ENCODE results near the gene CLMN.

- TF ChIP-seq, protein P1, sequence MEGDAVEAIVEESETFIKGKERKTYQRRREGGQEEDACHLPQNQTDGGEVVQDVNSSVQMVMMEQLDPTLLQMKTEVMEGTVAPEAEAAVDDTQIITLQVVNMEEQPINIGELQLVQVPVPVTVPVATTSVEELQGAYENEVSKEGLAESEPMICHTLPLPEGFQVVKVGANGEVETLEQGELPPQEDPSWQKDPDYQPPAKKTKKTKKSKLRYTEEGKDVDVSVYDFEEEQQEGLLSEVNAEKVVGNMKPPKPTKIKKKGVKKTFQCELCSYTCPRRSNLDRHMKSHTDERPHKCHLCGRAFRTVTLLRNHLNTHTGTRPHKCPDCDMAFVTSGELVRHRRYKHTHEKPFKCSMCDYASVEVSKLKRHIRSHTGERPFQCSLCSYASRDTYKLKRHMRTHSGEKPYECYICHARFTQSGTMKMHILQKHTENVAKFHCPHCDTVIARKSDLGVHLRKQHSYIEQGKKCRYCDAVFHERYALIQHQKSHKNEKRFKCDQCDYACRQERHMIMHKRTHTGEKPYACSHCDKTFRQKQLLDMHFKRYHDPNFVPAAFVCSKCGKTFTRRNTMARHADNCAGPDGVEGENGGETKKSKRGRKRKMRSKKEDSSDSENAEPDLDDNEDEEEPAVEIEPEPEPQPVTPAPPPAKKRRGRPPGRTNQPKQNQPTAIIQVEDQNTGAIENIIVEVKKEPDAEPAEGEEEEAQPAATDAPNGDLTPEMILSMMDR (IDR thresholded peaks at IDR 0.05): no peak
- TF ChIP-seq EZH2 (IDR thresholded peaks at IDR 0.05): no peak
Measured at GRCh38 chr14:95237958-95238340, 81.8 kb downstream of the CLMN start.

Data from neural progenitor cell (in vitro differentiated cells).